Smooth muscle cell (in vitro differentiated cells): ENCODE measurements around the gene ALKBH6. TPM values are rescaled to one million over a fixed set of nuclear protein-coding genes. Genes with fewer than 3 reads are reported as not detected.

ENCODE experiments used
- DNase-seq: peaks from one replicate; lab custom pipeline; 2025; ENCODE audit not compliant: unreplicated experiment; lab: John Stamatoyannopoulos, UW
- H2AFZ ChIP-seq: fragments of 200-600 bp; sonication (generic); 2 replicates; pipeline ENCODE4 v1.6.0; 2016; ENCODE audit warnings: antibody characterized with exemption, low read depth, mild to moderate bottlenecking
- H3F3A ChIP-seq: fragments of 200-600 bp; sonication (generic); 2 replicates; pipeline ENCODE4 v1.6.0; 2017; ENCODE audit warnings: antibody characterized with exemption, low read depth
- H3K27ac ChIP-seq: fragments of 200-600 bp; sonication (generic); 2 replicates; pipeline ENCODE4 v1.5.1; 2016; ENCODE audit warnings: low read depth, mild to moderate bottlenecking
- H3K27me3 ChIP-seq: fragments of 200-600 bp; sonication (generic); 2 replicates; pipeline ENCODE4 v1.6.1; 2016; ENCODE audit warnings: low read depth, mild to moderate bottlenecking
- H3K36me3 ChIP-seq: fragments of 200-600 bp; sonication (generic); 2 replicates; pipeline ENCODE4 v1.5.1; 2016; ENCODE audit warnings: low read depth
- H3K4me1 ChIP-seq: fragments of 200-600 bp; sonication (generic); 2 replicates; pipeline ENCODE4 v1.5.1; 2016; ENCODE audit warnings: low read depth
- H3K4me2 ChIP-seq: fragments of 200-600 bp; sonication (generic); 2 replicates; pipeline ENCODE4 v1.6.0; 2016; ENCODE audit warnings: mild to moderate bottlenecking
- H3K4me3 ChIP-seq: fragments of 200-600 bp; sonication (generic); 2 replicates; pipeline ENCODE4 v1.5.1; 2016; ENCODE audit warnings: mild to moderate bottlenecking
- H3K79me2 ChIP-seq: fragments of 200-600 bp; sonication (generic); 2 replicates; pipeline ENCODE4 v1.6.0; 2016; ENCODE audit warnings: low read depth, mild to moderate bottlenecking
- H3K9ac ChIP-seq: fragments of 200-600 bp; sonication (generic); 2 replicates; pipeline ENCODE4 v1.6.0; 2016; ENCODE audit warnings: low read depth
- H3K9me3 ChIP-seq: fragments of 200-600 bp; sonication (generic); replicated peaks from 2 replicates; pipeline ENCODE4 v1.5.1; 2016; ENCODE audit warnings: low read depth
- H4K20me1 ChIP-seq: fragments of 200-600 bp; sonication (generic); 2 replicates; pipeline ENCODE4 v1.6.0; 2016; ENCODE audit warnings: low read depth
- CTCF ChIP-seq: fragments of 200-600 bp; sonication (generic); IDR thresholded peaks from 2 replicates; pipeline ENCODE4 v1.5.1; 2017; ENCODE audit warnings: borderline replicate concordance, mild to moderate bottlenecking, antibody characterized with exemption; ENCODE audit not compliant: insufficient read depth, poor library complexity, severe bottlenecking
- WGBS: methylation state at CpG from one replicate; pipeline ENCODE4 v1.1.7; 2016; ENCODE audit warnings: low lambda C conversion rate; 5-methylcytosine and 5-hydroxymethylcytosine counted together
- polyA plus RNA-seq: library from polyadenylated mRNA; unstranded; fragments of >200 nt; fragmentation: Nextera tagmentation; extraction: Ambion mirVana; gene quantifications from 2 replicates; pipeline ENCODE4 v1.2.1, GENCODE V29; 2016
- total RNA-seq: library from RNA; depleted of rRNA; stranded (reverse); fragments of >200 nt; gene quantifications from 2 replicates; pipeline ENCODE4 v1.2.3, GENCODE V29; 2014

The ALKBH6 gene
- total and polyA plus RNA-seq, 2 experiments from 2014 or later = 26.2 to 36.1 TPM

DNA sequence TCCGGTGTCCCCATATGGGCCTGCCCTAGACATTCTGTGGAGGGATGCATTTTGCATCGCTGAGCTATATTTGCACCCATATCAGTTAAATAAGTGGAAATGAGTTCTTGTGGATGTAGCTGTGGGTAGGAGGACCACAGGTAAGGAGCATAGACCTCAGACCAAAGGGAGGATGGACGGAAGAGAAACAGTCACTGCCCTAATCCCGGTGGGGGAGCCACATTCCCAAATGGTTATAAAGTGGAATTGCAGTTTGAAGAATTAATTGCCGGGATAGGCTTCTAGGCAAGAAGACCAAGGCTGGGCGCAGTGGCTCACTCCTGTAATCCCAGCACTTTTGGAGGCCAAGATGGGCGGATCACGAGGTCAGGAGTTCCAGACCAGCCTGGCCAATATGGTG, 17.2 kb downstream of the ALKBH6 start:
- Histone ChIP-seq H2AFZ (no peak overlapping the region), H3K36me3 (no peaks in the 10 kb centered on the region), H3K27me3 (no peaks in the 10 kb centered on the region), H3K4me3 (peak overlapping the region; percentile 67), H3K79me2 (peaks cover 17% of the 10 kb centered on the region), H3K9ac (no peak overlapping the region), H4K20me1 (peaks cover 51% of the 10 kb centered on the region), H3K27ac (no peak overlapping the region), H3K9me3 (no peaks in the 10 kb centered on the region), H3F3A (peaks cover 11% of the 10 kb centered on the region), H3K4me2 (peak overlapping the region; percentile 93), H3K4me1 (peaks cover 7% of the 10 kb centered on the region)
- TF ChIP-seq CTCF = no peak
- DNase-seq = no peak
- WGBS = 94% methylated on average over 8 of the region's 8 CpGs

DNA sequence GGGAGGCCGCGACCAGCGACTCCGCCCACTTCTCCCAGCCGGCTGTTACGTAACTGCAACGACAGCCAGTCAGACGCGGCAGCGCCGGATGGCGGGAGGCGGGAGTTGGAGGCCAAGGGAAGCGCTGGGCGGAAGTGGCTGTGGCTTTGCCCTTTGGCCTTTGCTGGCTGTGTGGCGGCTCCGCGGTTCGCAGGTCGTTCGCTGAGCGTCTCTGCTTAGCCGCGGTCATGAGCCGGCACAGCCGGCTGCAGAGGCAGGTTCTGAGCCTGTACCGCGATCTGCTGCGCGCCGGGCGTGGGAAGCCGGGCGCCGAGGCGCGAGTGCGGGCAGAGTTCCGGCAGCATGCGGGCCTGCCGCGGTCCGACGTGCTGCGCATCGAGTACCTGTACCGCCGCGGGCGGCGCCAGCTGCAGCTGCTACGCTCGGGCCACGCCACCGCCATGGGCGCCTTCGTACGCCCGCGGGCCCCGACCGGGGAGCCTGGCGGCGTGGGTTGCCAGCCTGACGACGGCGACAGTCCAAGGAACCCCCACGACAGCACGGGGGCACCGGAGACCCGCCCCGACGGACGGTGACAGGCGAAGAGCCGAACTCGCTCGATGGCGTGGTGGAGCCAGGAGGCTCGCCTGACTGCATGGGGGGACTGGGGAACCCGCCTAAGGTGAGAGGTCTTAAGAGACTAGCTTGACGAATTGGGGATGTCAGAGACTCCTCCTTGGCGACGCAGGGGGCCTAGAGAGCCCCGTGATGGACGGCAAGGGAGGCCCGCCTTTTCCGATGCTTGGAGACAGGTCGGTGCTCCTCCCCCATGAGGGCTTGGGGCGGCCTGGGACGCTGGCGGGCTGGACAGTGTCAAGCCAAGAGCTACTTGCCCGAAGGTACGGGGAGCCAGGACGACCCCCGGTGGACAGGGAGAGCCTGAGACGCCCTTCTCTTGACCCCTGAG, 18.7 kb downstream of the ALKBH6 start, which contains the start of gene SDHAF1:
Gene SDHAF1 (plus strand): TSS at position 141 of the 946 bp plus-strand sequence. CDS start 87 bp downstream, at position 228.
- 2% methylated on average over 97 of the region's 97 CpGs for WGBS
- peaks cover 42% of the 10 kb centered on the region for H4K20me1 ChIP-seq
- no peaks in the 10 kb centered on the region for H3K36me3 ChIP-seq
- H3K27me3 ChIP-seq = no peaks in the 10 kb centered on the region
- peaks cover 7% of the 10 kb centered on the region for H3K4me1 ChIP-seq
- peak; percentile 61 for DNase-seq
- H3K4me2 ChIP-seq = peak within 1 kb of the TSS; percentile 93
- H3K79me2 ChIP-seq = peaks cover 17% of the 10 kb centered on the region
- peaks cover 11% of the 10 kb centered on the region for H3F3A ChIP-seq
- peak within 1 kb of the TSS; percentile 67 for H3K4me3 ChIP-seq
- peak within 1 kb of the TSS; percentile 98 for H2AFZ ChIP-seq
- no peaks in the 10 kb centered on the region for H3K9me3 ChIP-seq
- H3K9ac ChIP-seq = peak within 1 kb of the TSS; percentile 70
- no peak within 1 kb of the TSS for H3K27ac ChIP-seq
- no peak for TF ChIP-seq CTCF

GRCh38 chr19:35993923-35994598, 20.0 kb downstream of the ALKBH6 start:
- Histone ChIP-seq H2AFZ (no peak overlapping the region), H3K4me3 (no peak overlapping the region), H3K9me3 (no peaks in the 10 kb centered on the region), H3K9ac (no peak overlapping the region), H3K27me3 (no peaks in the 10 kb centered on the region), H4K20me1 (peaks cover 29% of the 10 kb centered on the region), H3K36me3 (no peaks in the 10 kb centered on the region), H3K4me2 (peak overlapping the region; percentile 93), H3K79me2 (peaks cover 17% of the 10 kb centered on the region), H3K4me1 (peaks cover 7% of the 10 kb centered on the region), H3K27ac (no peak overlapping the region), H3F3A (peaks cover 7% of the 10 kb centered on the region)
- no peak for TF ChIP-seq CTCF
- no peak for DNase-seq
- WGBS = 86% methylated on average over 46 of the region's 49 CpGs
